OCI-LY3 (cell line): ENCODE measurements around the gene SNF8.

Experiments used
- CTCF ChIP-seq: fragments of 200-600, 300-600 bp; sonication (generic); IDR thresholded peaks from 2 replicates; pipeline ENCODE4 v1.5.1; 2014; ENCODE audit warnings: antibody characterized with exemption, low read length, low read depth
- EZH2phosphoT487 ChIP-seq: fragments of 200-600 bp; shearing (Covaris generic); IDR thresholded peaks from 2 replicates; pipeline ENCODE4 v1.6.1; 2018; ENCODE audit warnings: antibody characterized with exemption, mixed run types, low read depth

DNA sequence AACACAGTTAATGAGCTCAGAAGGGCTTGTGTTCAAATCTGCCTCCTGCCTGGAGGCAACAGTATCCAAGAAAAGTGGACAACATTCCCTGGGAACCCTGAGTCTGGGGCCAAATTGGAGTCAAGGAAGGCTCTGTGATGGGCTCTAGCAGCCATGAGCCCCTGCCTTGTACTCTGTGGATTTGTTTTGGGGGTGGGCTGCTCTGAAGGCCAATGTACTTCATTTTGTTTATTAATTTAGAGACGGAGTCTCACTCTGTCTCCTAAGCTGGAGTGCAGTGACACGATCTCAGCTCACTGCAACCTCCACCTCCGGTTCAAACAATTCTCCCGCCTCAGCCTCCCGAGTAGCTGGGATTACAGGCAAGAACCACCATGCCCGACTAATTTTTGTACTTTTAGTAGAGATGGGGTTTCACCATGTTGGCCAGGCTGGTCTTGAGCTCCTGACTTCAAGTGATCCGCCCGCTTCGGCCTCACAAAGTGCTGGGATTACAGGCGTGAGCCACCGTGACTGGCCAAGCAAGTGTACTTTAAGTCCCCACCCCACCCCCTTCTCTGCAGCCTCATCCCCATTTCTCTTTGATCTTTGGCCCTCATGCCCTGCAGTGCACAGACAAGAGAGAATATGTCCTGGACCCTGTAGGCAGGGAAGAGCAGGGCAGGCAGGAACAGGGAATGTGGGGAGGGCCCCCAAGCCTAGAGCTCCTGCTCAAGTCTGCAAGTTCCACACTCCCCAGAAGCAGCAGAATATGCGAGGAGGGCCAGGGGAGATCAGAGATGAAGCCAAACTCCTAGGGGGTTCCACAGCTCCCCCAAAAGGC is 26.4 kb upstream of the SNF8 start:
- TF ChIP-seq EZH2phosphoT487 (no peak), CTCF (no peak)
